Sigmoid colon (tissue), 3 donors: ENCODE measurements around the gene CARMIL1.

Experiments used
- CTCF ChIP-seq, 4 experiments: fragments of 450-650 bp in 3 of 4; fragments of 200-600 bp in 1 of 4; IDR thresholded peaks; one replicate each; pipeline ENCODE4 v1.5.1; 2016 to 2019; ENCODE audit warnings: antibody characterized with exemption in 4 of 4, mild to moderate bottlenecking in 3 of 4, moderate library complexity in 2 of 4
- POLR2A ChIP-seq, 2 donors: fragments of 450-650 bp; IDR thresholded peaks; one replicate each; pipeline ENCODE4 v1.6.1; 2016; ENCODE audit warnings: antibody characterized with exemption in 2 of 2, mild to moderate bottlenecking in 2 of 2, moderate library complexity in 2 of 2

- no peak for TF ChIP-seq POLR2A (IDR thresholded peaks at IDR 0.05)
- no peak for TF ChIP-seq CTCF (IDR thresholded peaks at IDR 0.05)
These were observed 264.1 kb downstream of the CARMIL1 start for GRCh38 chr6:25542984-25543910.
